ENCODE measurements around the gene ENAH.
"Not testable (repeated sequence)": the region's sequence is repeated elsewhere in the genome, so short reads cannot be mapped to it uniquely, and the experiment has no call there.

ENAH gene

GRCh38 chr1:225652729-225653462 is at the start of gene ENAH:
Gene ENAH, minus strand, starts transcription at chr1:225653123. Its CDS starts 433 bp downstream, at chr1:225652690.
- peak; percentile 78 for DNase-seq (ENCODE audit: low spot score)

GRCh38 chr1:225700889-225701465 is 48.1 kb upstream of the ENAH start:
- no peak for DNase-seq (ENCODE audit: low spot score)

- peak; percentile 99 for DNase-seq (ENCODE audit: low spot score)
Measured at GRCh38 chr1:225700164-225700821, 47.4 kb upstream of the ENAH start.

GRCh38 chr1:225699336-225699735 is 46.4 kb upstream of the ENAH start:
- DNase-seq (ENCODE audit: low spot score): no peak

GRCh38 chr1:225698194-225698593 is 45.3 kb upstream of the ENAH start:
- not testable (repeated sequence) for DNase-seq (ENCODE audit: low spot score)

GRCh38 chr1:225697428-225697827 is 44.5 kb upstream of the ENAH start:
- no peak for DNase-seq (ENCODE audit: low spot score)

GRCh38 chr1:225695578-225696337 is 42.8 kb upstream of the ENAH start:
- DNase-seq (ENCODE audit: low spot score): no peak

GRCh38 chr1:225694151-225694603 is 41.3 kb upstream of the ENAH start:
- DNase-seq (ENCODE audit: low spot score): no peak

- not testable (repeated sequence) for DNase-seq (ENCODE audit: low spot score)
Measured at GRCh38 chr1:225693697-225694096, 40.8 kb upstream of the ENAH start.

GRCh38 chr1:225693085-225693696 is 40.3 kb upstream of the ENAH start:
- no peak for DNase-seq (ENCODE audit: low spot score)

GRCh38 chr1:225692517-225692879 is 39.6 kb upstream of the ENAH start:
- no peak for DNase-seq (ENCODE audit: low spot score)

- DNase-seq (ENCODE audit: low spot score): peak; percentile 66
Measured at GRCh38 chr1:225691861-225692516, 39.1 kb upstream of the ENAH start.

GRCh38 chr1:225691377-225691776 is 38.5 kb upstream of the ENAH start:
- peak; percentile 27 for DNase-seq (ENCODE audit: low spot score)

- DNase-seq (ENCODE audit: low spot score): peak; percentile 55
Measured at GRCh38 chr1:225689882-225690459, 37.0 kb upstream of the ENAH start.

GRCh38 chr1:225688345-225688744 is 35.4 kb upstream of the ENAH start:
- DNase-seq (ENCODE audit: low spot score): no peak

- DNase-seq (ENCODE audit: low spot score): no peak
Measured at GRCh38 chr1:225685476-225686176, 32.7 kb upstream of the ENAH start.

- DNase-seq (ENCODE audit: low spot score): no peak
Measured at GRCh38 chr1:225684741-225685140, 31.8 kb upstream of the ENAH start.

- DNase-seq (ENCODE audit: low spot score): no peak
Measured at GRCh38 chr1:225681231-225681630, 28.3 kb upstream of the ENAH start.

GRCh38 chr1:225678545-225678944 is 25.6 kb upstream of the ENAH start:
- no peak for DNase-seq (ENCODE audit: low spot score)

- DNase-seq (ENCODE audit: low spot score): no peak
Measured at GRCh38 chr1:225677350-225678124, 24.6 kb upstream of the ENAH start.

Measured in SW480 (cell line).